Prostate gland (tissue), 2 donors: ENCODE data around the gene SLC16A13. TPM values are rescaled to one million over a fixed set of nuclear protein-coding genes. Genes with fewer than 3 reads are reported as not detected.
"Not testable (repeated sequence)": the region's sequence is repeated elsewhere in the genome, so short reads cannot be mapped to it uniquely, and the experiment has no call there.

Source experiments
- DNase-seq: peaks from one replicate; pipeline ENCODE4 v3.0.0-alpha.2; 2019; ENCODE audit warnings: low spot score
- H3K27ac ChIP-seq, 2 donors: fragments of 200-600 bp; sonication (generic); 2 replicates each; pipeline ENCODE4 v1.5.1; 2017 to 2019
- H3K27me3 ChIP-seq: fragments of 200-600 bp; sonication (generic); replicated peaks from 2 replicates; pipeline ENCODE4 v1.5.1; 2019; ENCODE audit not compliant: insufficient read depth
- H3K36me3 ChIP-seq, 2 donors: fragments of 200-600 bp; sonication (generic); 1 replicate in 1 of 2; 2 replicates in 1 of 2; pipeline versions ENCODE4 v1.5.1 to v1.8.1; 2017 to 2019
- H3K4me1 ChIP-seq: fragments of 200-600 bp; sonication (generic); replicated peaks from 2 replicates; pipeline ENCODE4 v1.5.1; 2019
- H3K4me3 ChIP-seq, 2 donors: fragments of 200-600 bp; sonication (generic); 2 replicates each; pipeline ENCODE4 v1.5.1; 2017 to 2019
- H3K9me3 ChIP-seq: fragments of 200-600 bp; sonication (generic); 2 replicates; pipeline ENCODE4 v1.5.1; 2017
- POLR2A ChIP-seq: fragments of 450-650 bp; IDR thresholded peaks from one replicate; pipeline ENCODE4 v1.6.1; 2016; ENCODE audit warnings: antibody characterized with exemption, mild to moderate bottlenecking
- POLR2AphosphoS5 ChIP-seq: sonication (generic); formaldehyde crosslinking; IDR thresholded peaks from one replicate; pipeline ENCODE4 v1.6.1; 2017; ENCODE audit warnings: antibody characterized with exemption
- WGBS: methylation state at CpG from one replicate; pipeline ENCODE4 v1.1.5; 2018; 5-methylcytosine and 5-hydroxymethylcytosine counted together
- intact Hi-C: fragments of 100-400 bp; cut with DNase I; formaldehyde crosslinking; loops from one replicate; pipeline ENCODE4 v1.14.2; 2022
- total RNA-seq, 2 donors: library from RNA; depleted of rRNA; stranded (reverse); fragments of >200 nt; gene quantifications; one replicate each; pipeline ENCODE4 v1.1.0, GENCODE V29; 2016
- TF ChIP-seq, protein P1 (sequence below), 4 experiments: fragments of 200-600 bp in 2 of 4; fragments of 450-650 bp in 2 of 4; sonication (generic) in 2 of 4; IDR thresholded peaks; 1 replicate in 3 of 4; 2 replicates in 1 of 4; pipeline ENCODE4 v1.5.1; 2016 to 2019; ENCODE audit warnings: antibody characterized with exemption in 4 of 4, mild to moderate bottlenecking in 2 of 4, moderate library complexity in 2 of 4

The SLC16A13 gene
- total RNA-seq, 2 donors from 2014 or later, result 1.7 to 1.8 TPM

DNA sequence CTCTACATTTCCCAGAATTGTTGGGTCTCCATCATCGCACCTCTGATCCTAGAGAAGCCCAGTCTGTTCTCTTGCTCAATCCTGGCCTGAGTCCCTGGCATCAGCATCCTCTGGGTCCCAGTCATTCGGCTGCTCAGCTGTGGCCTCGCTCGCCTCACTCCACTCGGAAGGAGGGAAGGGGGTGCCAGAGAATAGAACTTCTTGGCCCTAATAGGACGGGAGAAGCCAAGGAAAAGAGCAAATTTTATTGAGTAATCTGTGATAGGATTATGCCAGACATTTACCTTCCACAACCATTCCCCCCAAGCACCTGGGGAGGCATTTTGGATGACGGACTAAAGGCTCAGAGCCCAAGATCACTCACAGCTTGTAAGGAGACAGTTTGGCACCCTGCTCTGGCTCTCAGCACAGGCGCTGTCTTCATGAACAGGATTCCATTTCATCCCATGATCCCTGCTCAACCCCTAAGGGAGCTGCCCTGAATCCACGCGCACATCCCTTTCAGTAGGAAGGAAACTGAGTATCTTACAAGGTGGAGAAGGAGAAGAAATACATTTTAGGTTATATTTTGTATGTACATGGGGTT, 44.7 kb downstream of the SLC16A13 start:
- TF ChIP-seq, protein P1, sequence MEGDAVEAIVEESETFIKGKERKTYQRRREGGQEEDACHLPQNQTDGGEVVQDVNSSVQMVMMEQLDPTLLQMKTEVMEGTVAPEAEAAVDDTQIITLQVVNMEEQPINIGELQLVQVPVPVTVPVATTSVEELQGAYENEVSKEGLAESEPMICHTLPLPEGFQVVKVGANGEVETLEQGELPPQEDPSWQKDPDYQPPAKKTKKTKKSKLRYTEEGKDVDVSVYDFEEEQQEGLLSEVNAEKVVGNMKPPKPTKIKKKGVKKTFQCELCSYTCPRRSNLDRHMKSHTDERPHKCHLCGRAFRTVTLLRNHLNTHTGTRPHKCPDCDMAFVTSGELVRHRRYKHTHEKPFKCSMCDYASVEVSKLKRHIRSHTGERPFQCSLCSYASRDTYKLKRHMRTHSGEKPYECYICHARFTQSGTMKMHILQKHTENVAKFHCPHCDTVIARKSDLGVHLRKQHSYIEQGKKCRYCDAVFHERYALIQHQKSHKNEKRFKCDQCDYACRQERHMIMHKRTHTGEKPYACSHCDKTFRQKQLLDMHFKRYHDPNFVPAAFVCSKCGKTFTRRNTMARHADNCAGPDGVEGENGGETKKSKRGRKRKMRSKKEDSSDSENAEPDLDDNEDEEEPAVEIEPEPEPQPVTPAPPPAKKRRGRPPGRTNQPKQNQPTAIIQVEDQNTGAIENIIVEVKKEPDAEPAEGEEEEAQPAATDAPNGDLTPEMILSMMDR (IDR thresholded peaks at IDR 0.05), result no peak
- TF ChIP-seq POLR2AphosphoS5 (no peak), POLR2A (no peak)
- no peaks in the 10 kb centered on the region for H3K9me3 ChIP-seq
- H3K27me3 ChIP-seq, result no peaks in the 10 kb centered on the region
- DNase-seq, result peak; percentile 15
- 30% methylated on average over 10 of the region's 10 CpGs for WGBS
- H3K36me3 ChIP-seq, result no peaks in the 10 kb centered on the region
- H3K4me3 ChIP-seq, result no peak overlapping the region
- intact Hi-C loops, result no loop called here
- H3K4me1 ChIP-seq, result no peaks in the 10 kb centered on the region
- H3K27ac ChIP-seq, result no peak overlapping the region

- no peaks in the 10 kb centered on the region for H3K4me1 ChIP-seq
Observed at GRCh38 chr17:7081341-7082062, 45.7 kb downstream of the SLC16A13 start.

DNA sequence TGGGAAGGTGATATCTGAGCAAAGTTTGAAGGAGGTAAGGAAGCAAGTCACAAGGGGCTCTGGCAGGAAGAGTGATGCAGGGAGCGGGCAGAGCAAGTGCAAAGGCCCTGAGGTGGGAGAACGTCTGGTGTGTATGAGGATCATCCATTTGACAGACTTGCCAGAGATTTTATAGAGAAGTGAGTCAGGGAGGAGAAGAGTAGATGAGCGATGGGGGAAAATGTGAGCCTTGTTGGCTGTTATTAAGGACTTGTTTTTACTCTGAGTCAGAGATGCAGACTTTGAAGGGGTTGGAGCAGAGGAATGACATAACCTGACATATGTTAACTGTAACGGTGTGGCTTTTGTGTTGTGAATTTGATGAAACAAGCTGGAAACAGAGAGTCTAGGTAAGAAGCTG, 47.8 kb downstream of the SLC16A13 start:
- no peaks in the 10 kb centered on the region for H3K27me3 ChIP-seq
- intact Hi-C loops, result no loop called here
- no peak for DNase-seq
- H3K4me3 ChIP-seq, result no peak overlapping the region
- TF ChIP-seq, protein P1 (IDR thresholded peaks at IDR 0.05), result no peak
- no peak overlapping the region for H3K27ac ChIP-seq
- H3K4me1 ChIP-seq, result no peaks in the 10 kb centered on the region
- no peaks in the 10 kb centered on the region for H3K9me3 ChIP-seq
- WGBS, result 67% methylated on average over 4 of the region's 4 CpGs
- no peaks in the 10 kb centered on the region for H3K36me3 ChIP-seq

More at GRCh38 chr17:7081341-7082062, 45.7 kb downstream of the SLC16A13 start:
- no peak for DNase-seq
- WGBS, result 94% methylated on average over 16 of the region's 16 CpGs
- H3K36me3 ChIP-seq, result no peaks in the 10 kb centered on the region
- H3K27ac ChIP-seq, result no peak overlapping the region
- no peak overlapping the region for H3K4me3 ChIP-seq
- no peaks in the 10 kb centered on the region for H3K9me3 ChIP-seq
- H3K27me3 ChIP-seq, result no peaks in the 10 kb centered on the region
- TF ChIP-seq POLR2AphosphoS5 (no peak), POLR2A (no peak)
- TF ChIP-seq, protein P1 (IDR thresholded peaks at IDR 0.05), result no peak
- intact Hi-C loops, result no loop called here

DNA sequence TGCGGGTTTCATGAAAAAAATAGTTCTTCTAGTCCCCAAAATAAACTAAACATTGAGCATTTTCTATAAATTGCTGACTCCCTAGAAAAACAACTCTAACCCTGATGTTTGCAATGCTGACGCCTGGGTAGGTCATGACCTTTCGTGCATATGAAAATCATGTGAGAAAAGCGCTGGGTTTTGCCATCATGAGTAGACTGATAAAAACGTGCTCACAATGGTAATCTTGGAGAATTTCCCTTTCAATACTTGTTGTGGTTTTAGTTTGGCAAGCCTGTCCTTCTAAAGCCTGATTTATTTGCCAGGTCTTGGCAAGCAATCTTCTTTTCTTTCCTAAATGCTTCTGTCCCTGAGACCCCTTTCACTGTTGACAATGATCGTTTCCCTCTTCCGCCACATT, 48.3 kb downstream of the SLC16A13 start:
- H3K9me3 ChIP-seq, result no peaks in the 10 kb centered on the region
- whole genome bisulfite sequencing, result 23% methylated on average over 7 of the region's 7 CpGs
- H3K27me3 ChIP-seq, result no peaks in the 10 kb centered on the region
- H3K36me3 ChIP-seq, result no peaks in the 10 kb centered on the region
- intact Hi-C loops, result no loop called here
- no peak for TF ChIP-seq POLR2AphosphoS5
- TF ChIP-seq, protein P1 (IDR thresholded peaks at IDR 0.05), result no peak
- no peak for TF ChIP-seq POLR2A
- H3K4me1 ChIP-seq, result no peaks in the 10 kb centered on the region
- H3K4me3 ChIP-seq, result no peak overlapping the region
- no peak overlapping the region for H3K27ac ChIP-seq
- DNase-seq, result no peak

DNA sequence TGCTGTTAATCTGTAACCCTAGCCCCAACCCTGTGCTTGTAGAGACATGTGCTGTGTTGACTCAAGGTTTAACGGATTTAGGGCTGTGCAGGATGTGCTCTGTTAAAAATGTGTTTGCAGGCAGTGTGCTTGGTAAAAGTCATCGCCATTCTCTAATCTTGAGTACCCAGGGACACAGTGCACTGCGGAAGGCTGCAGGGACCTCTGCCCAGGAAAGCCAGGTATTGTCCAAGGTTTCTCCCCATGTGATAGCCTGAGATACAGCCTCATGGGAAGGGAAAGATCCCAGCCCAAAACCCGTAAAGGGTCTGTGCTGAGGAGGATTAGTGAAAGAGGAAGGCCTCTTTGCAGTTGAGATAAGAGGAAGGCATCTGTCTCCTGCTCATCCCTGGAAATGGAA, 52.6 kb downstream of the SLC16A13 start:
- DNase-seq, result peak; percentile 55
- H3K4me3 ChIP-seq, H3K9me3 ChIP-seq, H3K4me1 ChIP-seq, intact Hi-C loops, H3K27ac ChIP-seq, H3K27me3 ChIP-seq, H3K36me3 ChIP-seq: not testable (repeated sequence)
- 42% methylated on average over 4 of the region's 4 CpGs for WGBS
- TF ChIP-seq POLR2AphosphoS5, result peak; percentile 80

DNA sequence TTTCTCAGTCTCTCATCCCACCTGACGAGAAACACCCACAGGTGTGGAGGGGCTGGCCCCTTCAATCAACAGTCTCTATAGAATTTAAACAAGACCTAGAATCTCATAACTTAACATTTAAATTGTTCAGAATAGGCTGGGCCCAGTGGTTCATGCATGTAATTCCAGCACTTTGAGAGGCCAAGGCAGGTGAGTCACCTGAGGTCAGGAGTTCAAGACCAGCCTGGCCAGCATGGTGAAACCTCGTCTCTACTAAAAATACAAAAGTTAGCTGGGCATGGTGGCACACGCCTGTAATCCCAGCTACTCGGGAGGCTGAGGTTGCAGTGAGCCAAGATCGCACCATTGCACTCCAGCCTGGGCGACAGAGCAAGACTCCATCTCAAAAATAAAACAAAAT, 53.8 kb downstream of the SLC16A13 start:
- H3K9me3 ChIP-seq, H3K4me3 ChIP-seq, H3K4me1 ChIP-seq, intact Hi-C loops, H3K36me3 ChIP-seq, H3K27ac ChIP-seq, H3K27me3 ChIP-seq, DNase-seq: not testable (repeated sequence)
- 89% methylated on average over 6 of the region's 6 CpGs for WGBS
